Upper lobe of left lung (tissue), 6 donors: ENCODE measurements around the gene EIF1AD. TPM values are rescaled to one million over a fixed set of nuclear protein-coding genes. Genes with fewer than 3 reads are reported as not detected.

ENCODE experiments used
- ATAC-seq, 2 donors: fragments of 200-7000 bp; cut with Tn5 transposase; one replicate each; pipeline ENCODE4 v1.9.1; 2022; ENCODE audit warnings: mild to moderate bottlenecking in 2 of 2, moderate library complexity in 2 of 2; ENCODE audit not compliant: low FRiP score in 2 of 2
- DNase-seq, 2 donors: peaks; one replicate each; pipeline ENCODE4 v3.0.0-alpha.2; 2019 to 2020
- H3K27ac ChIP-seq, 4 donors: fragments of 200-600 bp; sonication (generic); one replicate each; pipeline ENCODE4 v1.5.1; 2016 to 2019
- H3K27me3 ChIP-seq, 4 donors: fragments of 200-600 bp; sonication (generic); one replicate each; pipeline ENCODE4 v1.5.1; 2017 to 2019
- H3K36me3 ChIP-seq, 4 donors: fragments of 200-600 bp; sonication (generic); one replicate each; pipeline ENCODE4 v1.5.1; 2016 to 2019
- H3K4me1 ChIP-seq, 4 donors: fragments of 200-600 bp; sonication (generic); one replicate each; pipeline ENCODE4 v1.5.1; 2018 to 2019
- H3K4me3 ChIP-seq, 4 donors: fragments of 200-600 bp; sonication (generic); one replicate each; pipeline ENCODE4 v1.5.1; 2017 to 2019; ENCODE audit warnings: mild to moderate bottlenecking in 2 of 4, moderate library complexity in 1 of 4
- H3K9me3 ChIP-seq, 4 donors: fragments of 200-600 bp; sonication (generic); one replicate each; pipeline ENCODE4 v1.5.1; 2018 to 2019
- EP300 ChIP-seq, 4 donors: sonication (generic); formaldehyde crosslinking; IDR thresholded peaks; one replicate each; pipeline ENCODE4 v1.5.1; 2017; ENCODE audit warnings: antibody characterized with exemption in 4 of 4, control low read depth in 2 of 4
- POLR2A ChIP-seq, 4 donors: fragments of 450-650 bp; IDR thresholded peaks; one replicate each; pipeline ENCODE4 v1.5.1; 2016 to 2017; ENCODE audit warnings: antibody characterized with exemption in 4 of 4, mild to moderate bottlenecking in 2 of 4
- POLR2AphosphoS5 ChIP-seq, 2 donors: sonication (generic); formaldehyde crosslinking; IDR thresholded peaks; one replicate each; pipeline ENCODE4 v1.5.1; 2017; ENCODE audit warnings: antibody characterized with exemption in 2 of 2
- WGBS, 2 donors: methylation state at CpG; one replicate each; pipeline ENCODE4 v1.1.5; 2017 to 2018; 5-methylcytosine and 5-hydroxymethylcytosine counted together
- total RNA-seq, 6 donors: library from RNA; depleted of rRNA in 4 of 6; stranded (reverse); fragments of >200 nt in 4 of 6; gene quantifications; one replicate each; pipeline versions ENCODE4 v1.1.0 to v1.2.1, GENCODE V29; 2016 to 2021
- TF ChIP-seq, protein P1 (sequence below), 6 experiments: fragments of 450-650 bp in 4 of 6; fragments of 200-600 bp in 2 of 6; sonication (generic) in 2 of 6; IDR thresholded peaks; one replicate each; pipeline ENCODE4 v1.5.1; 2016 to 2019; ENCODE audit warnings: antibody characterized with exemption in 6 of 6
- donor health status: DM: no; HTN: no; CAD: no; lungs with moderate emphysema.
- donor health status: DM: no; HTN: yes; CAD: no; lungs with severe emphysema.

Gene EIF1AD
- total RNA-seq, 6 donors from 2014 or later, result 22.8 to 37.4 (median 30.1) TPM

DNA sequence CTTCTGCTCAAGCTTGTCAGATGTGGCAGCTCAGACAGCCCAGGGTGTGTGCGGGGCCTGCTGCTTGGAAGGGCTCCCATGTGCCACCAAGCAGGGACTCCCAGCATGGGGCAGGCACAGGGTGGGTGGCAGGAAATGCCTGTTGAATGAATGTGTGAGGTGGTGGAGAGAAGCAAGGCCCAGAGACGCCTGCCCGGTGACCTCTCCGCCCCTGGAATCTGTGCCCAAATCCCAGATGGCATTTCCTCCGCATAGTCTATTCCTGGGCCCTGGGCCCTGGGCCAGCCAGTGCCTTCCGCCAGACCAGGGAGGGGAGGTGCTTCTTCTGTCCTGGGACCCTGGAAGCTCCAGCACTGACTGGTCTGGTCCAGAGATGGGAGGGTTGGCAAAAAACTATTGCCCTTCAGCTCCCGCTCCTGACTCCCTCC is 13.5 kb upstream of the EIF1AD start:
- no peak for TF ChIP-seq EP300 (IDR thresholded peaks at IDR 0.05)
- no peak for TF ChIP-seq POLR2AphosphoS5 (IDR thresholded peaks at IDR 0.05)
- no peak for TF ChIP-seq POLR2A (IDR thresholded peaks at IDR 0.05)
- TF ChIP-seq, protein P1, sequence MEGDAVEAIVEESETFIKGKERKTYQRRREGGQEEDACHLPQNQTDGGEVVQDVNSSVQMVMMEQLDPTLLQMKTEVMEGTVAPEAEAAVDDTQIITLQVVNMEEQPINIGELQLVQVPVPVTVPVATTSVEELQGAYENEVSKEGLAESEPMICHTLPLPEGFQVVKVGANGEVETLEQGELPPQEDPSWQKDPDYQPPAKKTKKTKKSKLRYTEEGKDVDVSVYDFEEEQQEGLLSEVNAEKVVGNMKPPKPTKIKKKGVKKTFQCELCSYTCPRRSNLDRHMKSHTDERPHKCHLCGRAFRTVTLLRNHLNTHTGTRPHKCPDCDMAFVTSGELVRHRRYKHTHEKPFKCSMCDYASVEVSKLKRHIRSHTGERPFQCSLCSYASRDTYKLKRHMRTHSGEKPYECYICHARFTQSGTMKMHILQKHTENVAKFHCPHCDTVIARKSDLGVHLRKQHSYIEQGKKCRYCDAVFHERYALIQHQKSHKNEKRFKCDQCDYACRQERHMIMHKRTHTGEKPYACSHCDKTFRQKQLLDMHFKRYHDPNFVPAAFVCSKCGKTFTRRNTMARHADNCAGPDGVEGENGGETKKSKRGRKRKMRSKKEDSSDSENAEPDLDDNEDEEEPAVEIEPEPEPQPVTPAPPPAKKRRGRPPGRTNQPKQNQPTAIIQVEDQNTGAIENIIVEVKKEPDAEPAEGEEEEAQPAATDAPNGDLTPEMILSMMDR (IDR thresholded peaks at IDR 0.05), result no peak
- no peaks in the 10 kb centered on the region for H3K36me3 ChIP-seq
- peaks cover 0 to 12% (median 5%) of the 10 kb centered on the region in 4 donors for H3K27me3 ChIP-seq
- WGBS, 2 donors, result 54 to 70% methylated on average over 3 to 4 of the region's 7 CpGs
- peaks cover 9 to 30% (median 16%) of the 10 kb centered on the region in 4 donors for H3K4me1 ChIP-seq
- H3K27ac ChIP-seq, result peak overlapping the region in 2 of 4 donors; percentile 52 to 72
- ATAC-seq (no peak), DNase-seq (no peak)
- H3K9me3 ChIP-seq, result no peaks in the 10 kb centered on the region
- no peak overlapping the region for H3K4me3 ChIP-seq

DNA sequence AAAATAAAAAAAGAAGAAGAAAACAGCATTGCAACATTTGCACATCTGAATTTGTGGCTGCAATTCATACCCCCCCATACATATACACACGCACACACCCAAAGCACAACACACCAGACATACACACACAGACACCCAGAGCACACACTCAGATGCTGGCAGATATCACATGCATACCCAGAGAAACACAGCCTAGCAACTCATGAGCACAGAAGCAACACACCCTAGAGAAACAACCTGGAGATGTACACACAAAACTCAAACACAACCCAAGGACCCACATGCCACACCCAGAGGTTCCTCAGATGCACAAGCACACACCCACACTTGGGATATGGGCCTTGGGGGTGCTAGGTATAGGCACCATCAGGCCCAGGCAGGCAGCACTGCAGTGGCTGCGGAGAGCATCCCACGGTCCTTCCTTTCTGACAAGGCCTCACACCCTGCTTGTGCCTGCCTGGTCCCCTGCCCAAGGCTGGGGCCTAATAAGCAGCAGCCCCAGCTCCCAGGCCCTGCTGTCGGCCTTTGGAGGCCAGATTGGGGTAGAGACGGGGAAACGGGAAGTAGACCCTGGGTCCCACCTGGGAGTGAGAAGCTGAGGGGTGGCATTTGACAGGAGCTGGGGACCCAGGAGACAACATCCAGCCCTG is 13.0 kb upstream of the EIF1AD start:
- DNase-seq (no peak), ATAC-seq (no peak)
- Histone ChIP-seq H3K4me3 (no peak overlapping the region), H3K27ac (peak overlapping the region in 2 of 4 donors; percentile 52 to 72), H3K27me3 (peaks cover 0 to 12% (median 5%) of the 10 kb centered on the region in 4 donors), H3K9me3 (no peaks in the 10 kb centered on the region), H3K36me3 (no peaks in the 10 kb centered on the region), H3K4me1 (peaks cover 9 to 30% (median 16%) of the 10 kb centered on the region in 4 donors)
- TF ChIP-seq, protein P1 (IDR thresholded peaks at IDR 0.05), result no peak
- no peak for TF ChIP-seq POLR2AphosphoS5 (IDR thresholded peaks at IDR 0.05)
- no peak for TF ChIP-seq POLR2A (IDR thresholded peaks at IDR 0.05)
- TF ChIP-seq EP300 (IDR thresholded peaks at IDR 0.05), result no peak
- 75 to 78% methylated on average over 1 to 4 of the region's 6 CpGs for WGBS, 2 donors

DNA sequence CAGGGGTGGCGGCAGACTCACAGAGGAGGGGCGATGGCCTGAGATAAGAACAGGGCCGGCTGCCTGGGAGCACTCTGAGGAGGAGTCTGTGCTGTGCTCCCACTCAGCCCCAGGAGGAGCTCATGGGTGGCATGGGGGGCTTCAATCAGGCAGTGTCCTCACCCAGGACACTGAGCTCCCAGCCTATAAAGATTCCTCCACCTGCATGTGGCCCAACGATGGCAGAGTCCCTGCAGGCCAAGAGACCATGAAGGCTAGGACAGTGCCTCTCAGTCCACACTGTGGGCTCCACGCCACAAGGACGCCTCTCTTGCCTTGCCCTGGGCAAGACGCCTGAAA is 11.8 kb upstream of the EIF1AD start:
- peaks cover 9 to 30% (median 16%) of the 10 kb centered on the region in 4 donors for H3K4me1 ChIP-seq
- 66 to 91% methylated on average over 3 to 6 of the region's 7 CpGs for WGBS, 2 donors

DNA sequence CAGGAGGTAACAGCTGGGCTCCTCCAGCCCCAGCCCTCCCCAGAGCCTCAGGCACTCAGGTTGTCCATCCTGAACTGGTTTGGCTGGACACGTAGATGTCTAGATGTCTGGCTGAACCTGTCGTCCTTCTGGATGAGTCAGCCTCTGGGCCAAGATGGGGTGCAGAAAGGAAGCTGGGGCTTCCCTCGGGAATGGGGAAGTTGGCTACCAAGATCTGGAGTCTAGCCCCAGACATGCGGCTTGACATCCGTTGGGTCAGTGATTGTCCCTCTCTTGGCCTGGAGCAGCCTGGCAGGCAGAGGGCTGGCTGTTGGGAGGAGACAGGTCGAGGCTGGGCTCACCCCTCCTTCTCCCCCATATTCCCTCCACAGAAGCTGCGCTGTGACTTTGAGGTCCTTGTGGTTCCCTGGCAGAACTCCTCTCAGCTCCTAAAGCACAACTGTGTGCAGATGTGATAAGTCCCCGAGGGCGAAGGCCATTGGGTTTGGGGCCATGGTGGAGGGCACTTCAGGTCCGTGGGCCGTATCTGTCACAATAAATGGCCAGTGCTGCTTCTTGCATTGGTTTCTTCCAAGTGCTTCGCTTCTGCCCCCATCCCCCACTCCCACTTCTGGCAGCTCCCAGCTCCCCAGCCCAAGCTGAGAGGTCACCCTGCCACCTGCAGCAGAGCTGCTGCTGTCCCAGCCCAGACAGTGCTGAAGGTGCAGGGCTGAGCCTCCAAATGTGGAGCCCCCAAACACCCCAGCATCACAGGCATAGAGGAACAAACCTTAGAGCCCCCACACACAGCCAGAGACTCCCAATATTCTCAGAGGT is 11.2 kb upstream of the EIF1AD start:
- H3K27me3 ChIP-seq, result peaks cover 0 to 12% (median 5%) of the 10 kb centered on the region in 4 donors
- TF ChIP-seq, protein P1 (IDR thresholded peaks at IDR 0.05), result no peak
- TF ChIP-seq POLR2A (IDR thresholded peaks at IDR 0.05) (no peak), POLR2AphosphoS5 (IDR thresholded peaks at IDR 0.05) (no peak)
- no peaks in the 10 kb centered on the region for H3K9me3 ChIP-seq
- DNase-seq (peak in 1 of 2 donors; percentile 53), ATAC-seq (peak in 1 of 2 donors; percentile 46)
- H3K4me1 ChIP-seq, result peaks cover 9 to 30% (median 16%) of the 10 kb centered on the region in 4 donors
- no peak overlapping the region for H3K4me3 ChIP-seq
- no peaks in the 10 kb centered on the region for H3K36me3 ChIP-seq
- 18 to 36% methylated on average over 2 to 12 of the region's 12 CpGs for WGBS, 2 donors
- no peak overlapping the region for H3K27ac ChIP-seq

More for the DNA sequence above, 11.8 kb upstream of the EIF1AD start:
- H3K36me3 ChIP-seq, result no peaks in the 10 kb centered on the region
- ATAC-seq (no peak), DNase-seq (no peak)
- no peak overlapping the region for H3K4me3 ChIP-seq
- no peaks in the 10 kb centered on the region for H3K9me3 ChIP-seq
- H3K27me3 ChIP-seq, result peaks cover 0 to 12% (median 5%) of the 10 kb centered on the region in 4 donors
- TF ChIP-seq POLR2A (IDR thresholded peaks at IDR 0.05) (no peak), EP300 (IDR thresholded peaks at IDR 0.05) (no peak)
- H3K27ac ChIP-seq, result no peak overlapping the region

DNA sequence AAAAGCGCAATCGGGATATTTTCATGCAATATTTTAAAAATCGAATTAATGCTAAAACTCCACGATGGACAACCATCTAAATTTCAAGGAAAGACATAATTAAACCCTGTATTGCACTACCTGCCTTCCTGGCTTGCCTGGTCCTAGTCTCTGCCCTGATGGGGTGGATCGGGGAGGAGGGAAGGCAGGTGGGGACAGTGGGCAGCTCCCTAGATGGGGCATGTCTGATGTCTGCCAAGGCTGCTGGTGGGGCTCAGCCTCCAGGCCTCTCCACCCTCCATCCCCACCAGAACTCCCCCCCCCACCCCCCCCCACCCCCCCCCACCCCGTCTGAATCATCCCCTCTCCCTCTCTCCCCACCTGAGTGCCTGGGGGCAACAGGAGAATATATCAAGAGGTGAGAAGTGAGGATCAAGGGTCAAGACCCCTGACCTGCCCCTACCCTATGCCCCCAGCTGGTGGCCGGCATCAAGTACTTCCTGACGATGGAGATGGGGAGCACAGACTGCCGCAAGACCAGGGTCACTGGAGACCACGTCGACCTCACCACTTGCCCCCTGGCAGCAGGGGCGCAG is 10.5 kb upstream of the EIF1AD start:
- ATAC-seq (no peak), DNase-seq (no peak)
- peaks cover 0 to 12% (median 5%) of the 10 kb centered on the region in 4 donors for H3K27me3 ChIP-seq
- no peaks in the 10 kb centered on the region for H3K9me3 ChIP-seq
- 57 to 86% methylated on average over 5 to 12 of the region's 12 CpGs for WGBS, 2 donors
- H3K27ac ChIP-seq, result peak overlapping the region; percentile 50 to 79 (median 74)
- no peak for TF ChIP-seq POLR2AphosphoS5 (IDR thresholded peaks at IDR 0.05)
- TF ChIP-seq, protein P1 (IDR thresholded peaks at IDR 0.05), result no peak
- no peak for TF ChIP-seq EP300 (IDR thresholded peaks at IDR 0.05)
- TF ChIP-seq POLR2A (IDR thresholded peaks at IDR 0.05), result no peak
- H3K36me3 ChIP-seq, result no peaks in the 10 kb centered on the region
- peaks cover 9 to 30% (median 16%) of the 10 kb centered on the region in 4 donors for H3K4me1 ChIP-seq
- H3K4me3 ChIP-seq, result peak overlapping the region in 1 of 4 donors; percentile 24
